Neural cell (in vitro differentiated cells): ENCODE measurements around the gene DIP2C. TPM values are rescaled to one million over a fixed set of nuclear protein-coding genes. Genes with fewer than 3 reads are reported as not detected.

Source experiments
- H2AFZ ChIP-seq: fragments of 200-600, 300-800 bp; sonication (generic), shearing (Covaris generic); 2 replicates; pipeline ENCODE4 v1.6.0; 2014; ENCODE audit warnings: low read depth, mild to moderate bottlenecking, antibody characterized with exemption, low read length, moderate library complexity
- H3F3A ChIP-seq: fragments of 200-600 bp; shearing (Covaris generic); 2 replicates; pipeline ENCODE4 v1.6.1; 2016; ENCODE audit warnings: mild to moderate bottlenecking, moderate library complexity, mixed read lengths, antibody characterized with exemption, low read length; ENCODE audit not compliant: insufficient read depth, poor library complexity, severe bottlenecking
- H3K27ac ChIP-seq: fragments of 200-600, 300-800 bp; sonication (generic), shearing (Covaris generic); 2 replicates; pipeline ENCODE4 v1.5.1; 2014; ENCODE audit warnings: mild to moderate bottlenecking, low read length, moderate library complexity
- H3K27me3 ChIP-seq: fragments of 300-800, 200-600 bp; sonication (generic), shearing (Covaris generic); 2 replicates; pipeline ENCODE4 v1.6.0; 2014; ENCODE audit warnings: mild to moderate bottlenecking, low read depth, low read length, moderate library complexity; ENCODE audit not compliant: insufficient read depth
- H3K36me3 ChIP-seq: fragments of 300-800, 200-600 bp; sonication (generic), shearing (Covaris generic); 2 replicates; pipeline ENCODE4 v1.5.1; 2014; ENCODE audit warnings: mild to moderate bottlenecking, antibody characterized with exemption, low read length, moderate library complexity; ENCODE audit not compliant: insufficient read depth
- H3K4me2 ChIP-seq: fragments of 300-800, 200-600 bp; sonication (generic), shearing (Covaris generic); 2 replicates; pipeline ENCODE4 v1.6.0; 2014; ENCODE audit warnings: mild to moderate bottlenecking, low read length
- H3K4me3 ChIP-seq: fragments of 300-800, 200-600 bp; sonication (generic), shearing (Covaris generic); 2 replicates; pipeline ENCODE4 v1.5.1; 2014; ENCODE audit warnings: mild to moderate bottlenecking, low read length, moderate library complexity
- H3K79me2 ChIP-seq: fragments of 200-600 bp; shearing (Covaris generic); replicated peaks from 2 replicates; pipeline ENCODE4 v1.6.0; 2014; ENCODE audit warnings: mild to moderate bottlenecking, low read length, moderate library complexity; ENCODE audit not compliant: insufficient read depth
- H3K9ac ChIP-seq: fragments of 300-800, 200-600 bp; sonication (generic), shearing (Covaris generic); 2 replicates; pipeline ENCODE4 v1.6.1; 2016; ENCODE audit warnings: mild to moderate bottlenecking, low read length, mixed read lengths
- H3K9me2 ChIP-seq: fragments of 200-600 bp; shearing (Covaris generic); 2 replicates; pipeline ENCODE4 v1.6.1; 2016; ENCODE audit warnings: mild to moderate bottlenecking, low read length, mixed read lengths; ENCODE audit not compliant: insufficient read depth
- H3K9me3 ChIP-seq: fragments of 200-600, 300-800 bp; sonication (generic), shearing (Covaris generic); 2 replicates; pipeline ENCODE4 v1.6.1; 2016; ENCODE audit warnings: mild to moderate bottlenecking, mixed run types, low read length, moderate library complexity, mixed read lengths
- H4K20me1 ChIP-seq: fragments of 200-600 bp; shearing (Covaris generic); 2 replicates; pipeline ENCODE4 v1.6.1; 2016; ENCODE audit warnings: mild to moderate bottlenecking, mixed run types; ENCODE audit not compliant: insufficient read depth
- EP300 ChIP-seq: fragments of 450-650 bp; conservative IDR thresholded peaks from 2 replicates; pipeline ENCODE4 v1.6.1; 2014; ENCODE audit warnings: antibody characterized with exemption, mild to moderate bottlenecking, moderate library complexity; ENCODE audit not compliant: poor library complexity, severe bottlenecking
- EZH2 ChIP-seq: fragments of 200-600, 300-800 bp; shearing (Covaris generic), sonication (generic); IDR thresholded peaks from 2 replicates; pipeline ENCODE4 v1.6.1; 2014; ENCODE audit warnings: antibody characterized with exemption, low read length, borderline replicate concordance, mild to moderate bottlenecking; ENCODE audit not compliant: insufficient read depth, poor library complexity, severe bottlenecking
- MXI1 ChIP-seq: fragments of 450-650 bp; conservative IDR thresholded peaks from 2 replicates; pipeline ENCODE4 v1.6.1; 2014; ENCODE audit warnings: antibody characterized with exemption, mild to moderate bottlenecking; ENCODE audit not compliant: poor library complexity, severe bottlenecking
- POLR2AphosphoS5 ChIP-seq: IDR thresholded peaks from 2 replicates; pipeline ENCODE4 v1.6.1; 2012
- RAD21 ChIP-seq: fragments of 450-650 bp; conservative IDR thresholded peaks from 2 replicates; pipeline ENCODE4 v1.6.1; 2014; ENCODE audit warnings: antibody characterized with exemption, mild to moderate bottlenecking, moderate library complexity
- SMC3 ChIP-seq: fragments of 450-650 bp; conservative IDR thresholded peaks from 2 replicates; pipeline ENCODE4 v1.6.1; 2014; ENCODE audit warnings: antibody characterized with exemption, mild to moderate bottlenecking, moderate library complexity; ENCODE audit not compliant: poor library complexity
- TAF1 ChIP-seq: IDR thresholded peaks from 2 replicates; pipeline ENCODE4 v1.6.1; 2012; ENCODE audit warnings: low read depth
- polyA plus RNA-seq: library from polyadenylated mRNA; depleted of rRNA; stranded (reverse); fragments of >200 nt; gene quantifications from 2 replicates; pipeline ENCODE4 v1.2.3, GENCODE V29; 2014
- TF ChIP-seq, protein P1 (sequence below): fragments of 450-650 bp; IDR thresholded peaks from 2 replicates; pipeline ENCODE4 v1.5.1; 2014; ENCODE audit warnings: antibody characterized with exemption, mild to moderate bottlenecking, moderate library complexity; ENCODE audit not compliant: poor library complexity, severe bottlenecking
- TF ChIP-seq, protein P2 (sequence below): IDR thresholded peaks from 2 replicates; pipeline ENCODE4 v1.6.1; 2012; ENCODE audit warnings: borderline replicate concordance

The DIP2C gene
- polyA plus RNA-seq, 1 donor from 2014 or later, result 24.1 TPM

GRCh38 chr10:359093-359492 lies 330.4 kb downstream of the DIP2C start:
- Histone ChIP-seq H2AFZ (no peak overlapping the region), H3K9ac (no peak overlapping the region), H3K27me3 (no peaks in the 10 kb centered on the region), H3K4me2 (no peak overlapping the region), H3K36me3 (peaks cover 4% of the 10 kb centered on the region), H3K27ac (no peak overlapping the region), H4K20me1 (no peaks in the 10 kb centered on the region), H3K9me3 (no peaks in the 10 kb centered on the region), H3K9me2 (no peaks in the 10 kb centered on the region), H3F3A (no peaks in the 10 kb centered on the region), H3K4me3 (no peak overlapping the region), H3K79me2 (no peaks in the 10 kb centered on the region)
- no peak for TF ChIP-seq TAF1
- TF ChIP-seq, protein P1, sequence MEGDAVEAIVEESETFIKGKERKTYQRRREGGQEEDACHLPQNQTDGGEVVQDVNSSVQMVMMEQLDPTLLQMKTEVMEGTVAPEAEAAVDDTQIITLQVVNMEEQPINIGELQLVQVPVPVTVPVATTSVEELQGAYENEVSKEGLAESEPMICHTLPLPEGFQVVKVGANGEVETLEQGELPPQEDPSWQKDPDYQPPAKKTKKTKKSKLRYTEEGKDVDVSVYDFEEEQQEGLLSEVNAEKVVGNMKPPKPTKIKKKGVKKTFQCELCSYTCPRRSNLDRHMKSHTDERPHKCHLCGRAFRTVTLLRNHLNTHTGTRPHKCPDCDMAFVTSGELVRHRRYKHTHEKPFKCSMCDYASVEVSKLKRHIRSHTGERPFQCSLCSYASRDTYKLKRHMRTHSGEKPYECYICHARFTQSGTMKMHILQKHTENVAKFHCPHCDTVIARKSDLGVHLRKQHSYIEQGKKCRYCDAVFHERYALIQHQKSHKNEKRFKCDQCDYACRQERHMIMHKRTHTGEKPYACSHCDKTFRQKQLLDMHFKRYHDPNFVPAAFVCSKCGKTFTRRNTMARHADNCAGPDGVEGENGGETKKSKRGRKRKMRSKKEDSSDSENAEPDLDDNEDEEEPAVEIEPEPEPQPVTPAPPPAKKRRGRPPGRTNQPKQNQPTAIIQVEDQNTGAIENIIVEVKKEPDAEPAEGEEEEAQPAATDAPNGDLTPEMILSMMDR, result no peak
- no peak for TF ChIP-seq EP300
- TF ChIP-seq, protein P2, sequence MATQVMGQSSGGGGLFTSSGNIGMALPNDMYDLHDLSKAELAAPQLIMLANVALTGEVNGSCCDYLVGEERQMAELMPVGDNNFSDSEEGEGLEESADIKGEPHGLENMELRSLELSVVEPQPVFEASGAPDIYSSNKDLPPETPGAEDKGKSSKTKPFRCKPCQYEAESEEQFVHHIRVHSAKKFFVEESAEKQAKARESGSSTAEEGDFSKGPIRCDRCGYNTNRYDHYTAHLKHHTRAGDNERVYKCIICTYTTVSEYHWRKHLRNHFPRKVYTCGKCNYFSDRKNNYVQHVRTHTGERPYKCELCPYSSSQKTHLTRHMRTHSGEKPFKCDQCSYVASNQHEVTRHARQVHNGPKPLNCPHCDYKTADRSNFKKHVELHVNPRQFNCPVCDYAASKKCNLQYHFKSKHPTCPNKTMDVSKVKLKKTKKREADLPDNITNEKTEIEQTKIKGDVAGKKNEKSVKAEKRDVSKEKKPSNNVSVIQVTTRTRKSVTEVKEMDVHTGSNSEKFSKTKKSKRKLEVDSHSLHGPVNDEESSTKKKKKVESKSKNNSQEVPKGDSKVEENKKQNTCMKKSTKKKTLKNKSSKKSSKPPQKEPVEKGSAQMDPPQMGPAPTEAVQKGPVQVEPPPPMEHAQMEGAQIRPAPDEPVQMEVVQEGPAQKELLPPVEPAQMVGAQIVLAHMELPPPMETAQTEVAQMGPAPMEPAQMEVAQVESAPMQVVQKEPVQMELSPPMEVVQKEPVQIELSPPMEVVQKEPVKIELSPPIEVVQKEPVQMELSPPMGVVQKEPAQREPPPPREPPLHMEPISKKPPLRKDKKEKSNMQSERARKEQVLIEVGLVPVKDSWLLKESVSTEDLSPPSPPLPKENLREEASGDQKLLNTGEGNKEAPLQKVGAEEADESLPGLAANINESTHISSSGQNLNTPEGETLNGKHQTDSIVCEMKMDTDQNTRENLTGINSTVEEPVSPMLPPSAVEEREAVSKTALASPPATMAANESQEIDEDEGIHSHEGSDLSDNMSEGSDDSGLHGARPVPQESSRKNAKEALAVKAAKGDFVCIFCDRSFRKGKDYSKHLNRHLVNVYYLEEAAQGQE, result no peak
- no peak for TF ChIP-seq POLR2AphosphoS5
- TF ChIP-seq RAD21, result no peak
- TF ChIP-seq EZH2, result no peak
- no peak for TF ChIP-seq SMC3
- TF ChIP-seq MXI1, result no peak

DNA sequence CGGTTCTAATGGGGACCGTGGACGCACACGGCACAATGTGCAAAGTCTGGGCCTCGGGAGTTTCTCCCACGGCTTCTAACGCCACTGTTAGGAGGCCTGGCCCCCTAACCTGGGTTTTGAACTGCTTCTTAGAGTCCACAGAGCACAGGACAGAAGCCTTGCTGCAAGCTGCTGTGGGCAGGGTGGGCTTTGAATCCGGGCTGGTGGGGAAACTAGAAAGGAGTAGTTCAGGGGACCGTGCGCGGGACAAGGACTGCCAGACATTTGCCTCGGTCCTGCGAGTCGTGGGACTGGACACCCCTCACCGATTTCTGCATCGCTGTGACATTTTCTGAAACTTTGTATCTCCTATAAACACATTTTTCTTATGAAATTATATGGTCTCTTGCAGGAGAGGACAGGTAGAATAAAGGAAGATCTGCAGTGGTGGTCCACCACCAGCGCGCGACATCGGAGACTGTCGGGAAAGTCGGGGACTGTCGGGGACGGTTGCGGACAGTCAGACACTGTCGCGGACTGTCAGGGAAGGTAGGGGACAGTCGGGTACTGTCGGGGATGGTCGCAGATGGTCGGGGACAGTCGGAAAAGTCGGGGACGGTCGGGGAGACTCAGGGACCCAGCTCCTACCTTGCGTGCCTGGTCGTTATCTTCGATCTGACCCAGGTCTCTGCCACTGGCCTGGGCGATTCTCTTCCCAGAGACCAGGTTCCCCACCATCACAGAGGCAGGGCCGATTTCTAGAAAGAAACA lies 332.1 kb downstream of the DIP2C start:
- H3K9ac ChIP-seq, result no peak overlapping the region
- no peaks in the 10 kb centered on the region for H3F3A ChIP-seq
- H3K27ac ChIP-seq, result no peak overlapping the region
- peaks cover 4% of the 10 kb centered on the region for H3K36me3 ChIP-seq
- TF ChIP-seq MXI1 (no peak), EP300 (no peak), SMC3 (no peak), RAD21 (no peak), EZH2 (no peak), TAF1 (no peak), POLR2AphosphoS5 (no peak)
- TF ChIP-seq, protein P1, result no peak
- TF ChIP-seq, protein P2, result no peak
- no peaks in the 10 kb centered on the region for H3K9me3 ChIP-seq
- H2AFZ ChIP-seq, result no peak overlapping the region
- H3K9me2 ChIP-seq, result no peaks in the 10 kb centered on the region
- no peak overlapping the region for H3K4me2 ChIP-seq
- no peaks in the 10 kb centered on the region for H4K20me1 ChIP-seq
- H3K79me2 ChIP-seq, result no peaks in the 10 kb centered on the region
- no peak overlapping the region for H3K4me3 ChIP-seq
- H3K27me3 ChIP-seq, result no peaks in the 10 kb centered on the region
